ENCODE results near the gene UBTD1.

The UBTD1 gene

DNA sequence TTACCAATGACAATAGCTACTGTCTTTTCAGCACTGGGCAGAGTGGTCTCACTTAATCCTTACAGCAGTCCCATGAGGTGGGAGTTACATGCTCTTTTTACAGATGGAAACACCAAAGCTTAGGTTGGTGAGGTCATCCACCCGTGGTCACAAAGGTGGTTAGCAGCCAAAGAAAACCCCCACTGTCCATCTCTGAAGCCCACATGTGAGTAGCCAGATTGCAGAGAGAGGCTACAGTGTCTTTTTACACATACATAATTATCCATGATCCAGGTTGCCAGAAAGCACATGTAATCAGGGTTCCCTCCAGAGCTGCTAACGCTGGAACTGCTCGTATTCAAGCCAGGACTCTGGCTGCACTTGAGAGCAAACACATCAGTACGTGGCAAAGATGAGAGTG is 49.2 kb downstream of the UBTD1 start:
- peaks cover 4 to 37% (median 18%) of the 10 kb centered on the region in 4 donors for H3K4me1 ChIP-seq
- intact Hi-C loops (cut with DNase I; ENCODE audit: low total_unique reads): no loop called here
- TF ChIP-seq, protein P1, sequence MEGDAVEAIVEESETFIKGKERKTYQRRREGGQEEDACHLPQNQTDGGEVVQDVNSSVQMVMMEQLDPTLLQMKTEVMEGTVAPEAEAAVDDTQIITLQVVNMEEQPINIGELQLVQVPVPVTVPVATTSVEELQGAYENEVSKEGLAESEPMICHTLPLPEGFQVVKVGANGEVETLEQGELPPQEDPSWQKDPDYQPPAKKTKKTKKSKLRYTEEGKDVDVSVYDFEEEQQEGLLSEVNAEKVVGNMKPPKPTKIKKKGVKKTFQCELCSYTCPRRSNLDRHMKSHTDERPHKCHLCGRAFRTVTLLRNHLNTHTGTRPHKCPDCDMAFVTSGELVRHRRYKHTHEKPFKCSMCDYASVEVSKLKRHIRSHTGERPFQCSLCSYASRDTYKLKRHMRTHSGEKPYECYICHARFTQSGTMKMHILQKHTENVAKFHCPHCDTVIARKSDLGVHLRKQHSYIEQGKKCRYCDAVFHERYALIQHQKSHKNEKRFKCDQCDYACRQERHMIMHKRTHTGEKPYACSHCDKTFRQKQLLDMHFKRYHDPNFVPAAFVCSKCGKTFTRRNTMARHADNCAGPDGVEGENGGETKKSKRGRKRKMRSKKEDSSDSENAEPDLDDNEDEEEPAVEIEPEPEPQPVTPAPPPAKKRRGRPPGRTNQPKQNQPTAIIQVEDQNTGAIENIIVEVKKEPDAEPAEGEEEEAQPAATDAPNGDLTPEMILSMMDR (IDR thresholded peaks at IDR 0.05): no peak
- no peaks in the 10 kb centered on the region for H3K36me3 ChIP-seq
- H3K27me3 ChIP-seq: no peaks in the 10 kb centered on the region
- DNase-seq: no peak
- H3K9me3 ChIP-seq: no peaks in the 10 kb centered on the region
- no peak overlapping the region for H3K4me3 ChIP-seq
- no peak overlapping the region for H3K27ac ChIP-seq

GRCh38 chr10:97548828-97549455 is 50.2 kb downstream of the UBTD1 start:
- H3K9me3 ChIP-seq: no peaks in the 10 kb centered on the region
- intact Hi-C loops (cut with DNase I; ENCODE audit: low total_unique reads): no loop called here
- H3K27ac ChIP-seq: peak overlapping the region in 1 of 2 donors; percentile 33
- H3K4me3 ChIP-seq: no peak overlapping the region
- no peak for DNase-seq
- H3K4me1 ChIP-seq: peaks cover 0 to 34% (median 8%) of the 10 kb centered on the region in 4 donors
- TF ChIP-seq, protein P1 (IDR thresholded peaks at IDR 0.05): no peak
- no peaks in the 10 kb centered on the region for H3K36me3 ChIP-seq
- H3K27me3 ChIP-seq: no peaks in the 10 kb centered on the region

GRCh38 chr10:97549587-97550322 is 51.0 kb downstream of the UBTD1 start:
- Histone ChIP-seq H3K9me3 (no peaks in the 10 kb centered on the region), H3K36me3 (no peaks in the 10 kb centered on the region), H3K4me3 (no peak overlapping the region), H3K27me3 (no peaks in the 10 kb centered on the region), H3K4me1 (peaks cover 0 to 33% (median 7%) of the 10 kb centered on the region in 4 donors), H3K27ac (peak overlapping the region; percentile 33 to 54)
- intact Hi-C loops (cut with DNase I; ENCODE audit: low total_unique reads): loop anchor here (5.0 kb wide), 2 partner anchors 47 to 87 kb away; no protein-coding TSS in a partner anchor
- DNase-seq: no peak
- TF ChIP-seq, protein P1 (IDR thresholded peaks at IDR 0.05): no peak

GRCh38 chr10:97550336-97551149 is 51.8 kb downstream of the UBTD1 start:
- intact Hi-C loops (cut with DNase I; ENCODE audit: low total_unique reads): loop anchor here (5.0 kb wide), 2 partner anchors 48 to 88 kb away; no protein-coding TSS in a partner anchor
- no peak for DNase-seq

GRCh38 chr10:97551271-97551670 is 52.5 kb downstream of the UBTD1 start:
- TF ChIP-seq, protein P1 (IDR thresholded peaks at IDR 0.05): no peak
- Histone ChIP-seq H3K27me3 (no peaks in the 10 kb centered on the region), H3K36me3 (no peaks in the 10 kb centered on the region), H3K4me3 (no peak overlapping the region), H3K27ac (no peak overlapping the region), H3K9me3 (no peaks in the 10 kb centered on the region), H3K4me1 (peaks cover 0 to 33% (median 7%) of the 10 kb centered on the region in 4 donors)
- DNase-seq: no peak
- intact Hi-C loops (cut with DNase I; ENCODE audit: low total_unique reads): loop anchor here (5.0 kb wide), 2 partner anchors 49 to 89 kb away; no protein-coding TSS in a partner anchor

More at GRCh38 chr10:97550336-97551149, 51.8 kb downstream of the UBTD1 start:
- H3K36me3 ChIP-seq: no peaks in the 10 kb centered on the region
- peaks cover 0 to 33% (median 7%) of the 10 kb centered on the region in 4 donors for H3K4me1 ChIP-seq
- TF ChIP-seq, protein P1 (IDR thresholded peaks at IDR 0.05): no peak
- no peaks in the 10 kb centered on the region for H3K9me3 ChIP-seq
- no peaks in the 10 kb centered on the region for H3K27me3 ChIP-seq
- peak overlapping the region; percentile 33 to 54 for H3K27ac ChIP-seq
- no peak overlapping the region for H3K4me3 ChIP-seq
